Activated naive CD4-positive, alpha-beta T cell treated with anti-CD3 and anti-CD28 coated beads, Interleukin-2, amount 50 U/mL, for 72 hours (primary cell): ENCODE results near the gene TMEM147. TPM values are rescaled to one million over a fixed set of nuclear protein-coding genes. Genes with fewer than 3 reads are reported as not detected.

Experiments
- ATAC-seq, 2 donors: fragments of 150-1000 bp; cut with Tn5 transposase; 2 replicates each; pipeline ENCODE4 v1.10.0; 2021; ENCODE audit warnings: mild to moderate bottlenecking in 2 of 2, moderate library complexity in 2 of 2
- DNase-seq, 2 donors: peaks; one replicate each; pipeline ENCODE4 v3.0.0; 2021 to 2022; ENCODE audit warnings: low spot score in 2 of 2
- H3K27ac Mint-ChIP-seq, 2 donors: one replicate each; pipeline ENCODE4 v1.8.0; 2022; ENCODE audit warnings: mild to moderate bottlenecking in 2 of 2, mixed read lengths in 2 of 2
- H3K36me3 Mint-ChIP-seq, 2 donors: one replicate each; pipeline ENCODE4 v1.8.0; 2022; ENCODE audit warnings: mixed read lengths in 2 of 2
- H3K9me3 Mint-ChIP-seq, 2 donors: one replicate each; pipeline ENCODE4 v1.8.0; 2022; ENCODE audit warnings: mixed read lengths in 2 of 2
- total RNA-seq, 2 donors: library from RNA; stranded (reverse); gene quantifications; one replicate each; pipeline ENCODE4 v1.2.3, GENCODE V29; 2022

Gene TMEM147
- total RNA-seq, 2 donors from 2014 or later, result 44.1 to 69.1 TPM

DNA sequence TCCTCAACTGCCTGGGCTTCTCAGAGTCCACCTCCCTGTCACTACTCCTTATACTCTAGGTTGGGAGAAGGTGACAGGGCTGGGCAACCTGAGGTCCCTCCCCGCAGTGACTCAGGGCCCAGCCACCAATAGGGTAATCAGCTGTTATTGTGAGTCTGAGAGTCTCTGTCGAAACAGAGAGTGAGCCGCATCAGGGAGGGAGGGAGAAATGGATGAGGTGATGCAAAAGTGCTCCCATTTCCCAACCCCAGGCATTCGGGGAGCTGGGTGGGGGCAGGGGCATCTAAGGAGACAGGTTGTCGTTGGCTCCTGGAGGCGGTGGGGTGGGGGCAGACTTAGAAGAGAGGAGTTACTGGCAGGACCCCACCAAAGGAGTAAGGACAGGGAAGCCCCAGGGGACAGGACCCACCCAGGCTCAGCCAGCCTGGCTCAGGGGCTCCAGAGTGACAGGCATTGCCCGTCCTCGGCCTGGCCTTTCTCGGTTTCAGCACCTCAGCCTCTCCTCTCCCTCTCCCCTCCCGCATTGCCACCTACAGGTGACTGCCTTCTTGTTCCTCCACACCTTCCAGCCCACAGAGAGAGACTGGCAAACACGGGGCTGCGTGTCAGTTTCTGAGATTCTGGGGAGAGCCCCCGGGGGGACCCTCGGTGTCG, 31.7 kb upstream of the TMEM147 start, which contains the start of gene DMKN:
Gene DMKN, minus strand, starts transcription at position 22 of the 654 bp plus-strand sequence. CDS start 174 bp downstream, outside the sequence.
- H3K9me3 Mint-ChIP-seq, result no peaks in the 10 kb centered on the region
- peak within 1 kb of the TSS in 1 of 2 donors; percentile 33 for H3K27ac Mint-ChIP-seq
- ATAC-seq (no peak), DNase-seq (no peak)
- H3K36me3 Mint-ChIP-seq, result no peaks in the 10 kb centered on the region

- no peak for DNase-seq
- no peaks in the 10 kb centered on the region for H3K36me3 Mint-ChIP-seq
- ATAC-seq, result no peak
- no peak overlapping the region for H3K27ac Mint-ChIP-seq
- no peaks in the 10 kb centered on the region for H3K9me3 Mint-ChIP-seq
Measured at GRCh38 chr19:35514282-35514809, 31.1 kb upstream of the TMEM147 start.

DNA sequence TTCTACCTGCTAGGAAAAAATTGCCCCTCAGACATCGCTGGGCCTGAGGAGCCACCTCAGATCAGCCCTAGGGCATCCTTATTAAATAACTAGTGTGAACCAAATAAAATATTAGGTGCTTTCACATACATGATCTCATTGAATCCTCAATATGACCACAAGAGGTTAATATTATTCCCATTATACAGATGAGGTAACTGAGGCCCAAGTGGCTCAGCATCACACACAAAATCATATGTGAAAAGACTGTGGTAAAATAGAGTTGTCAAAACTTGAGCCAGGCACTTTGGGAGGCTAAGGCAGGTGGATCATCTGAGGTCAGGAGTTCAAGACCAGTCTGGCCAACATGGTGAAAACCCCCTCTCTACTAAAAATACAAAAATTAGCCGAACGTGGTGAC, 29.1 kb upstream of the TMEM147 start:
- Mint-ChIP-seq H3K36me3 (no peaks in the 10 kb centered on the region), H3K9me3 (no peaks in the 10 kb centered on the region), H3K27ac (no peak overlapping the region)
- ATAC-seq (no peak), DNase-seq (no peak)

DNA sequence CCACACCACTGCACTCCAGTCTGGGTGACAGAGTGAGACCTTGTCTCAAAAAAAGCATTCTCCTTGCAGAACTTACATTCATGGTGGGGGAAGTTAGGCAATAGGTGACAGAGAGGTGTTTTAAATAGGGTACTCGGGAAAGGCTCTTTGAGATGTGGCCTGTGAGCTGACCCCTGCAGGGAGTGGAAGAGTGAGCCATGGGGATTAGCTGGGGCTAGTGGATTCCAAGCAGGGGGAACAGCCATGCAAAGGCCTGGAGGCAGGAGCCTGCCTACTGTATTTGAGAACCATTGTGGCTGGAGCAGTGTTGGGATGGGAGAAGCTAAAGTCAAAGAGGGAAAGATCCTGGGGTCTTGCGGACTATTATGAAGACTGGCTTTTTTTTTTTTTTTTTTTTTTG, 28.1 kb upstream of the TMEM147 start:
- Mint-ChIP-seq H3K27ac (no peak overlapping the region), H3K9me3 (no peaks in the 10 kb centered on the region), H3K36me3 (no peaks in the 10 kb centered on the region)
- no peak for DNase-seq
- ATAC-seq, result no peak

GRCh38 chr19:35518313-35518712, 27.1 kb upstream of the TMEM147 start:
- Mint-ChIP-seq H3K27ac (no peak overlapping the region), H3K36me3 (no peaks in the 10 kb centered on the region), H3K9me3 (no peaks in the 10 kb centered on the region)
- ATAC-seq (no peak), DNase-seq (no peak)

DNA sequence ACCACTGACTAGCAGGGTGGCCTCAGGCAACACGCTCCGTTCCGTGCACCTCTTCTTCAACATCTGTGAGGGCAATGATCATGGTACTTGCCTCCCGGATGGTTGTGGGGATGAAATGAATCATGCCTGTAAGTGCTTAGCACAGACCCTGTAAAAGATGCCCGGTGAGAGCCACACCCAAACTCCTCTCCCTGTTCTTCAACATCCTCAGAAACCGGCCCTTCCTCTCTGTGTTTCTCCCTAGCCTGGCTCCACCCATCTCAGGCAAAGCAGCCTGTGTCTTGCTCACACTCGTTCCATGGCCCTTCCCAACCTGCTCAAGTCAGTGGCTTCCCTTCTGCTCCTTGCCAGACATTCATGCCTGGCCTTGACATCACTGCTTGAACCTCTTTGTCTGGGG, 26.1 kb upstream of the TMEM147 start:
- no peak for DNase-seq
- no peaks in the 10 kb centered on the region for H3K9me3 Mint-ChIP-seq
- ATAC-seq, result no peak
- no peaks in the 10 kb centered on the region for H3K36me3 Mint-ChIP-seq
- H3K27ac Mint-ChIP-seq, result no peak overlapping the region

DNA sequence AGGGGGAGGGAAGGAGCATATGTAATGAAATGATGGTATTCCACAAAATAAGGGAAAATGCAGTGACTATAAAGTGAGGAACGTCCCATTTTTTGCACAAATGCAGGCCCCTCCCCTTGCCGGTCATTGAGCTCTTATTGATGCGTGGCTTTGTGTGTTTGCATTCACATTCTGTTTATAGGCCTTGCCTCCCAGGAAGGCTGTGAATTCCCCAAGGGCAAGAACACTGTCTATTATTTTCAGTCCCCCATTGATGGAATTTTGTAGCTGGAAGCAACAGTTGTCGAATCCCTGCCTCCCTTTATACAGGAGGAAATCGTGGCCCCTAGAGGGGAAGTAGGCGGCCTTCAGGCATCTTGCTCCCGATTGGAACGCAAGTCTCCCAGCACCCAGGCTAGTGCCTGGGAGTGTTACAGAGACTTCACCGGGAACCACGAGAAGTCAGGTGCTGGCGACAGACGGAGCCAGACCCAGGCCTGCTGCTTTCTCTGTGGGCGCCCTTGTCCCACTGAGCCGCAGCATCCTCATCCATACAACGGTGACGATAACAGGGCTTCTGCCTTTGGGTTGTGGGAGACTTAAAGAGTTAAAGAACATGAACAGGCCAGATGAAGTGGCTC, 24.2 kb upstream of the TMEM147 start:
- Mint-ChIP-seq H3K36me3 (no peaks in the 10 kb centered on the region), H3K27ac (no peak overlapping the region), H3K9me3 (no peaks in the 10 kb centered on the region)
- no peak for DNase-seq
- no peak for ATAC-seq

- Mint-ChIP-seq H3K9me3 (no peaks in the 10 kb centered on the region), H3K36me3 (no peaks in the 10 kb centered on the region), H3K27ac (no peak overlapping the region)
- no peak for ATAC-seq
- DNase-seq, result no peak
Measured at GRCh38 chr19:35522745-35523327, 22.6 kb upstream of the TMEM147 start.

GRCh38 chr19:35524181-35524837, 21.1 kb upstream of the TMEM147 start:
- no peaks in the 10 kb centered on the region for H3K36me3 Mint-ChIP-seq
- ATAC-seq (no peak), DNase-seq (no peak)
- H3K27ac Mint-ChIP-seq, result no peak overlapping the region
- no peaks in the 10 kb centered on the region for H3K9me3 Mint-ChIP-seq

DNA sequence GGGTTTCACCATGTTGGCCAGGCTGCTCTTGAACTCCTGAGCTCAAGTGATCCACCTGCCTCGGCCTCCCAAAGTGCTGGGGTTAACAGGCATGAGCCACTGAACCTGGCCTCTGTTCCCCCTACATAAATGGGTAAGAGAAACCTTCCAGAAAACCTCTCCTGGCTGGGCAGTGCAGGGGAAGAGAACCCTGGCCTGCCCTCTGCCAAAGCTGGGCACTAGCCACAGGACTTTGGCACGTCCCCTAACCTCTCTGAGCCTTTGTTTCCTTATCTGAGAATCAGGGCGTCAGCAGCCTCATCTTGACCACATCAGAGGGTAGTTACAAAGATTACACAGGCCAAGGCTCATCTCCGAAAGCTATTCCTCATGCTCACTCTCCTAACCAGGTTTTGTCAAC, 19.6 kb upstream of the TMEM147 start:
- Mint-ChIP-seq H3K27ac (no peak overlapping the region), H3K36me3 (no peaks in the 10 kb centered on the region), H3K9me3 (no peaks in the 10 kb centered on the region)
- no peak for DNase-seq
- no peak for ATAC-seq

GRCh38 chr19:35528218-35529038, 17.0 kb upstream of the TMEM147 start, which contains the start of gene SBSN:
SBSN (minus strand) TSS chr19:35528311; CDS start chr19:35528281, 30 bp downstream.
- Mint-ChIP-seq H3K27ac (peak within 1 kb of the TSS; percentile 3 to 17), H3K9me3 (no peaks in the 10 kb centered on the region), H3K36me3 (no peaks in the 10 kb centered on the region)
- DNase-seq (no peak), ATAC-seq (no peak)

DNA sequence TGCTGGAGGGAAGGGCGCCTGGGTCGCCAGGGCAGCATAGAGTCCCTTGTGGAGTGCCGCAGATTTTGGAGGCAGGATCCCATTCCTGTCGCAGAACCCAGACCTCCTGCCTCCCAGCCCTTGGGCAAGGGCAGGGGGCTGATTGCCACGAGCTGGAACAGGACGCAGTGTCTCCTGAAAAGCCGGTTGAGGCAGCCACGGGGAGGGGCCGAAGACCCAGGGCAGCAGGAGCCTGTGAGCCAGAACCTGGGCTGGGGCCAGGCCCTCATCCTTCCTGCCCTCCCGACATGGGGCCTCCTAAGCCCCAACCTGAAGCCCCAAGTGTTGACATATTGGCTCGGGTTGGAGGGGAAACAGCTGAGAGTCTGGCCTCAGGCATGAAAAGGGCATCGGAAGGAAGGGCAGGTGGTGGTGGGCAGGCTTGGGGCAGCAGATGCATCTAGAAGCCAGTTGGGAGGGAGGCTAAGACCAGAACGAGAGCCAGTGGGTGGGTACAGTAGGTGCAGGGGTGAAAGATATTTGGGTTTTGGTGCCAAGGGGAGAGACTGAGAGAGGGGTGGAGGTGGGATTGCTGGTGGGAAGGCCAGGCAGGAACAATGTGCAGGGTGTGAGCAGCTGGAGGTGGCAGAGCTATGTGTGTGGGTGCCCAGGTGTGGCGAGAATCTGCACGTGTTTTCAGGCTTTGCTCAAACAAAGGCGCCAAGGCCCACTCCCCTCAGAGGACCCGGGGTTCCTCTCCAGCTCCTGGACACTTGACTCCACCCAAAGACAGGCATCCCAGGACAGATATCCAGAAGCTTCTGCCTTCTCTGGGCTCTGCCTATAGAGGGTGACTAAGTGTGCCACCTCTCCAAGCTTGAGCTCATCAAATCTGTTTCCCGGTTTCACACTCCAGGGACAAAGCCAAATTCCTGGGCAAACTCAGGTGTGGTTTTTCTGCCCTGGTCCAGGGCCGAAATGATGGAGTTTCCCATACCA, 15.9 kb upstream of the TMEM147 start:
- DNase-seq, result no peak
- no peaks in the 10 kb centered on the region for H3K9me3 Mint-ChIP-seq
- no peak for ATAC-seq
- no peak overlapping the region for H3K27ac Mint-ChIP-seq
- no peaks in the 10 kb centered on the region for H3K36me3 Mint-ChIP-seq

- ATAC-seq (no peak), DNase-seq (no peak)
- H3K27ac Mint-ChIP-seq, result peak overlapping the region in 1 of 2 donors; percentile 70
- no peaks in the 10 kb centered on the region for H3K36me3 Mint-ChIP-seq
- no peaks in the 10 kb centered on the region for H3K9me3 Mint-ChIP-seq
Measured at GRCh38 chr19:35531291-35531690, 14.1 kb upstream of the TMEM147 start.

DNA sequence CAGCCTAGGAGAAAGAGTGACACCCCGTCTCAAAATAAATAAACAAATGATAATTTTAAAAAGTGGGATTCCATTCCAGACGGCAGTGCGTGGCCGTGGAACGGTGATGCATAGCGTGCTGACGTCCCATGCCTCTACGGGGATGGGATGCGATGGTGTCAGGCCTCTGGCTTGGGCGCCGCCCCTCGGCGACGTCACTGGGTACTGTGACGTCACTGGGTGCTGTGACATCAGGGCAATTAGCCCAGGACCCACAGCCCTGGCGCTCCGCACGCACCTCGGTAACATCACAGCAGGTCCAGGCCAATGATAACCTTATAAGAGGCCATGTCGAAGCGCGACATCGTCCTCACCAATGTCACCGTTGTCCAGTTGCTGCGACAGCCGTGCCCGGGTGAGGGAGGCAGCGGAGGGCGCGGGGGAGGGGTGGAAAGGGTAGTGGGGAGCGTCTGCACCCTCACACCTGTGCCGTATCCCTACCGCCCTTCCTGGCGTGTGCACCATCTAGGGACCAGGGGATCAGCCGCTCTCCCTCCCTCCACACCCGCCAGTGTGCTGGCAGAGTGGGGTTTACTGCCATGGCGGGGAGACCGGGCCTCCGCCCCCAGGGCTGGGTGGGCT, 12.1 kb upstream of the TMEM147 start, which contains the start of gene GAPDHS:
Gene GAPDHS, plus strand, starts transcription at position 256 of the 621 bp plus-strand sequence. Its CDS starts 72 bp downstream, at position 328.
- DNase-seq (no peak), ATAC-seq (peak; percentile 12 to 13)
- Mint-ChIP-seq H3K9me3 (no peaks in the 10 kb centered on the region), H3K27ac (peak within 1 kb of the TSS in 1 of 2 donors; percentile 42), H3K36me3 (no peaks in the 10 kb centered on the region)
